Body of pancreas (tissue), 4 donors: ENCODE results near the gene ARMH1. TPM values are rescaled to one million over a fixed set of nuclear protein-coding genes. Genes with fewer than 3 reads are reported as not detected.
"Not testable (repeated sequence)": the region's sequence is repeated elsewhere in the genome, so short reads cannot be mapped to it uniquely, and the experiment has no call there.

Source experiments
- ATAC-seq: fragments of 150-250 bp; one replicate; pipeline ENCODE4 v1.9.1; 2016
- DNase-seq, 4 donors: peaks; one replicate each; pipeline ENCODE4 v3.0.0-alpha.2; 2019
- H3K27ac ChIP-seq, 4 donors: fragments of 200-600 bp; sonication (generic); 1 replicate in 3 of 4; 2 replicates in 1 of 4; pipeline versions ENCODE4 v1.5.1 to v1.6.1; 2016 to 2019; ENCODE audit warnings: mild to moderate bottlenecking in 1 of 4, mixed read lengths in 1 of 4, moderate library complexity in 1 of 4
- H3K27me3 ChIP-seq, 2 donors: fragments of 200-600 bp; sonication (generic); one replicate each; pipeline ENCODE4 v1.6.0; 2016; ENCODE audit warnings: mild to moderate bottlenecking in 1 of 2
- H3K36me3 ChIP-seq, 2 donors: fragments of 200-600 bp; sonication (generic); replicated peaks in 1 of 2; 2 replicates each; pipeline ENCODE4 v1.5.1; 2016; ENCODE audit warnings: low read depth in 2 of 2; ENCODE audit not compliant: insufficient read depth in 1 of 2
- H3K4me1 ChIP-seq: fragments of 200-600 bp; sonication (generic); one replicate; pipeline ENCODE4 v1.6.0; 2016
- H3K4me3 ChIP-seq, 2 donors: fragments of 200-600 bp; sonication (generic); 1 replicate in 1 of 2; 2 replicates in 1 of 2; pipeline ENCODE4 v1.5.1; 2016 to 2019
- H3K9me3 ChIP-seq, 3 donors: fragments of 200-600 bp; sonication (generic); 1 replicate in 2 of 3; 2 replicates in 1 of 3; pipeline ENCODE4 v1.5.1; 2016
- POLR2A ChIP-seq, 3 donors: fragments of 450-650 bp; IDR thresholded peaks; one replicate each; pipeline ENCODE4 v1.6.1; 2016; ENCODE audit warnings: antibody characterized with exemption in 3 of 3, mild to moderate bottlenecking in 2 of 3
- WGBS, 2 donors: methylation state at CpG; one replicate each; pipeline ENCODE4 v1.1.5; 2017; 5-methylcytosine and 5-hydroxymethylcytosine counted together
- intact Hi-C: fragments of 100-400 bp; cut with DNase I; formaldehyde crosslinking; loops from one replicate; pipeline ENCODE4 v1.15.1; 2023
- small RNA-seq: library from RNA; depleted of rRNA; stranded (forward); fragments of <200 nt; gene quantifications from one replicate; pipeline ENCODE3, GENCODE V24; 2016
- total RNA-seq, 2 donors: library from RNA; depleted of rRNA; stranded (reverse); fragments of >200 nt; gene quantifications; one replicate each; pipeline ENCODE4 v1.1.0, GENCODE V29; 2016
- TF ChIP-seq, protein P1 (sequence below), 7 experiments: fragments of 450-650 bp in 4 of 7; fragments of 200-600 bp in 3 of 7; sonication (generic) in 3 of 7; IDR thresholded peaks; one replicate each; pipeline ENCODE4 v1.5.1; 2016 to 2019; ENCODE audit warnings: antibody characterized with exemption in 7 of 7

Gene ARMH1
- total RNA-seq, 2 donors from 2014 or later = 1.0 TPM; not detected in 1

DNA sequence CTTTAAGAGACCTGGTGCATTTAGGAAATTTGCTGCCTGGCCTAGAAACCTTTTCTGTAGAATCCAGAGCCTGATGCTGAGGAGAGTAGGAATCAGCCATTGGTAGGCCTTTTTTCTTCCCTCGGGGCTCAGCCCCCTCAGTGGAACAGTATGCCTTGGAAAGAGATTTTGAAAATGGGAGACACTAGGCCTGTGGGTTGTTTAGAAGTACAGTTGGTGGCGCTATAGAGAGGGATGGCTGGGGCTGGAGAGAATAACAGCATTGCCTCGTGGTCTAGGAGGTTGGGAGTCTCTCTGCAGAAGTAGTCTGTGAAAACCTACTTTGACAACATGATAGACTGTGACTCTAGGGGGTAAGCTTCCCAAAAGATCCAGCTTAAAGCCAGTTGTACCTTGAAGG is 73.4 kb downstream of the ARMH1 start:
- no peak overlapping the region for H3K27ac ChIP-seq
- TF ChIP-seq POLR2A (IDR thresholded peaks at IDR 0.05) = no peak
- TF ChIP-seq, protein P1, sequence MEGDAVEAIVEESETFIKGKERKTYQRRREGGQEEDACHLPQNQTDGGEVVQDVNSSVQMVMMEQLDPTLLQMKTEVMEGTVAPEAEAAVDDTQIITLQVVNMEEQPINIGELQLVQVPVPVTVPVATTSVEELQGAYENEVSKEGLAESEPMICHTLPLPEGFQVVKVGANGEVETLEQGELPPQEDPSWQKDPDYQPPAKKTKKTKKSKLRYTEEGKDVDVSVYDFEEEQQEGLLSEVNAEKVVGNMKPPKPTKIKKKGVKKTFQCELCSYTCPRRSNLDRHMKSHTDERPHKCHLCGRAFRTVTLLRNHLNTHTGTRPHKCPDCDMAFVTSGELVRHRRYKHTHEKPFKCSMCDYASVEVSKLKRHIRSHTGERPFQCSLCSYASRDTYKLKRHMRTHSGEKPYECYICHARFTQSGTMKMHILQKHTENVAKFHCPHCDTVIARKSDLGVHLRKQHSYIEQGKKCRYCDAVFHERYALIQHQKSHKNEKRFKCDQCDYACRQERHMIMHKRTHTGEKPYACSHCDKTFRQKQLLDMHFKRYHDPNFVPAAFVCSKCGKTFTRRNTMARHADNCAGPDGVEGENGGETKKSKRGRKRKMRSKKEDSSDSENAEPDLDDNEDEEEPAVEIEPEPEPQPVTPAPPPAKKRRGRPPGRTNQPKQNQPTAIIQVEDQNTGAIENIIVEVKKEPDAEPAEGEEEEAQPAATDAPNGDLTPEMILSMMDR (IDR thresholded peaks at IDR 0.05) = no peak
- H3K36me3 ChIP-seq = no peaks in the 10 kb centered on the region
- no peak for ATAC-seq
- intact Hi-C loops = no loop called here
- no peak for DNase-seq
- H3K4me1 ChIP-seq = no peaks in the 10 kb centered on the region
- no peak overlapping the region for H3K4me3 ChIP-seq
- 81 to 85% methylated on average over 3 of the region's 3 CpGs for WGBS, 2 donors
- H3K27me3 ChIP-seq = no peaks in the 10 kb centered on the region
- H3K9me3 ChIP-seq = no peaks in the 10 kb centered on the region

DNA sequence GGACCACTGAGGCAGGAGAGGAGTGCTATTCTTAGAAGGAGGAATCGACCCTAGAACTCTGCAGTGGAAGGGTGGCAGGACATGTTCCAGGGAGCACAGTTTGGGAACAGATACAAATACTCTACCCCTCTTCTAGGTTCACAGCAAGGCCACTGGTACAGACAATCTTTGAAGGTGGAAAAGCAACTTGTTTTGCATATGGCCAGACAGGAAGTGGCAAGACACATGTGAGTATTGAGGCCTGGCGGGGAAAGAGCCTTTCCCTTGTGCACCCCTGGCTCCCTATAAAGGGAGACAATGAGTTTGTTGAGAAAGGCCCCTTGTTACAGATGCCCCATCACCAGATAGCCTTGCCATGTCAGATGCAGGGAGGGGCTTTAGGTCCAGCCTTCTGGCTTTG is 82.9 kb downstream of the ARMH1 start:
- 86 to 88% methylated on average over 2 of the region's 2 CpGs for WGBS, 2 donors
- Histone ChIP-seq H3K9me3 (no peaks in the 10 kb centered on the region), H3K36me3 (no peaks in the 10 kb centered on the region), H3K27me3 (no peaks in the 10 kb centered on the region), H3K4me3 (no peak overlapping the region), H3K4me1 (no peaks in the 10 kb centered on the region), H3K27ac (no peak overlapping the region)
- no peak for ATAC-seq
- DNase-seq = no peak
- intact Hi-C loops = no loop called here
- TF ChIP-seq POLR2A (IDR thresholded peaks at IDR 0.05) = no peak
- TF ChIP-seq, protein P1 (IDR thresholded peaks at IDR 0.05) = no peak

DNA sequence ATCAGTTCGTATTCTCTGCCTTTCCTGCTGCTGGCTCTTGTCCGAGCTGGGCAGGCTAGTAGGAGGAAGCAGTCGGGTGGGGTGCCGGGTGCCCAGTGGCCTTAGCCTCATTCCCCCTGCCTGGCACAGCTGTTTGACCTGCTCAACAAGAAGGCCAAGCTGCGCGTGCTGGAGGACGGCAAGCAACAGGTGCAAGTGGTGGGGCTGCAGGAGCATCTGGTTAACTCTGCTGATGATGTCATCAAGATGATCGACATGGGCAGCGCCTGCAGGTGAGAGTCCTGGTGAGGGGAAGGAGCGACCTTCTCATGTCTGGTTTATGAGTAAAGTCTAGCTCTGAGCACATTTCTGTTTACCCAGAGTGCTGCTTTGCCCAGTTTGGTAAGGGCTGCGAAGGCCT is 84.6 kb downstream of the ARMH1 start:
- TF ChIP-seq, protein P1 (IDR thresholded peaks at IDR 0.05) = no peak
- no peak for TF ChIP-seq POLR2A (IDR thresholded peaks at IDR 0.05)
- Histone ChIP-seq H3K36me3 (no peaks in the 10 kb centered on the region), H3K27me3 (no peaks in the 10 kb centered on the region), H3K4me1 (no peaks in the 10 kb centered on the region), H3K9me3 (no peaks in the 10 kb centered on the region), H3K4me3 (no peak overlapping the region), H3K27ac (no peak overlapping the region)
- 87 to 93% methylated on average over 10 to 11 of the region's 11 CpGs for WGBS, 2 donors
- no peak for DNase-seq
- no peak for ATAC-seq
- intact Hi-C loops = no loop called here

DNA sequence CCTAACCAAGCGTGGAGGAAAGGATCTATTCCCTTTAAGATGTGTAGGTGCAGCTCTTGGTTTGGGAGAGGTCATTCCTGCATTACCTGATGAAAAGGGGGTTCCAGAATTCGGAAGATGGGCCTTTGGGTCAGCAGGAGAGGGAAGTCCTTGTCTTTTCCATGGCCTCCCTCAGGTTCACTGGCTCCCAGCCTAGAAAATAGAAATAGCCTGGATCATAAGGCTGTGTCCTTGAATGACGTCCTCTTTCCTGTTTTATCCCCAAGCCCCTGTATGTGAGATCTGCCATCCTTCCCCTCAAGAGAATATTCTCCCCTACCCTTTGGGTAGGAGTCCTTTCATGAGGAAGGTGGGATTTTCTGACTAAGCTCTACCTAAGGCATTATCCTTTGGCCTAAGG is 86.4 kb downstream of the ARMH1 start:
- no peaks in the 10 kb centered on the region for H3K36me3 ChIP-seq

DNA sequence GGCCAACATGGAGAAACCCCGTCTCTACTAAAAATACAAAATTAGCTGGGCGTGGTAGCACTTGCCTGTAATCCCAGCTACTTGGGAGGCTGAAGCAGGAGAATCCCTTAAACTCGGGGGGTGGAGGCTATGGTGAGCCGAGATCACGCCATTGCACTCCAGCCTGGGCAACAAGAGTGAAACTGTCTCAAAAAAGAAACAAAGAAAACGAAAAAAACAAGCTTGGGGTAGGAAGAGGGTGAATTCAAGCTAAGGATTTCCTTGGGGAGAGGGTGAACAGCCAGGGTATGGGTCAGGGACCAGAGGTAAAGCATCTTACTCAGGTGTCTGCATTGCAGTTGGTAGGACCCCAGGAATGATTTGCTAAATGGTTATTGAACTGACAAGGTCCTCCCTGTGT is 91.9 kb downstream of the ARMH1 start:
- DNase-seq, intact Hi-C loops, H3K9me3 ChIP-seq, H3K36me3 ChIP-seq, ATAC-seq, H3K4me3 ChIP-seq, H3K27ac ChIP-seq, H3K27me3 ChIP-seq, H3K4me1 ChIP-seq: not testable (repeated sequence)
- WGBS, 2 donors = 85 to 92% methylated on average over 6 of the region's 6 CpGs

More for the DNA sequence above, 86.4 kb downstream of the ARMH1 start:
- Histone ChIP-seq H3K27ac (no peak overlapping the region), H3K4me3 (no peak overlapping the region), H3K9me3 (no peaks in the 10 kb centered on the region), H3K27me3 (no peaks in the 10 kb centered on the region), H3K4me1 (no peaks in the 10 kb centered on the region)
- intact Hi-C loops = no loop called here
- no peak for TF ChIP-seq POLR2A (IDR thresholded peaks at IDR 0.05)
- TF ChIP-seq, protein P1 (IDR thresholded peaks at IDR 0.05) = no peak
- DNase-seq (no peak), ATAC-seq (no peak)
- WGBS, 2 donors = 77 to 86% methylated on average over 3 of the region's 3 CpGs

Small RNA genes within 50 kb of the gene (small RNA-seq; reads per million reads assigned to genes)
- gene RNU5D-1 = 1.5 reads per million, percentile 60 among the genes with 10 or more reads in this experiment
- 0.89 reads per million, percentile 31 among the genes with 10 or more reads in this experiment for gene RNU5F-1

Other genes with a start within 250 kb of the ARMH1 start
- 1 to 10 TPM; 6.2 to 7.6 TPM for gene TMEM53, start 233 bp upstream of the ARMH1 start, total RNA-seq
- gene RNU5D-1, start 56.5 kb downstream of the ARMH1 start, total RNA-seq = not detected
- gene KIF2C, start 65.1 kb downstream of the ARMH1 start, total RNA-seq = not detected
- gene RPS8, start 100.8 kb downstream of the ARMH1 start, total RNA-seq = 1,000 to 10,000 TPM; 1,064 to 1,413 TPM
- gene BEST4, start 113.5 kb downstream of the ARMH1 start, total RNA-seq = under 1 TPM in 1 of 2 donors, not detected in 1; 0.26 TPM
- 10 to 100 TPM; 20.8 to 29.7 TPM for gene PLK3, start 125.7 kb downstream of the ARMH1 start, total RNA-seq
- gene DYNLT4, start 132.6 kb downstream of the ARMH1 start, total RNA-seq = 1 to 10 TPM in 1 of 2 donors, not detected in 1; 2.9 TPM
- gene BTBD19, start 133.8 kb downstream of the ARMH1 start, total RNA-seq = 1 to 10 TPM; 5.7 to 9.9 TPM
- under 1 TPM; 0.26 to 0.99 TPM for gene PTCH2, start 168.5 kb downstream of the ARMH1 start, total RNA-seq